Muscle layer of duodenum (tissue), 2 donors: ENCODE data around the gene HSFX3.
"Not testable (repeated sequence)": the region's sequence is repeated elsewhere in the genome, so short reads cannot be mapped to it uniquely, and the experiment has no call there.

Experiments
- H3K27ac ChIP-seq: one replicate; pipeline ENCODE4 v1.7.0; 2013; ENCODE audit warnings: mild to moderate bottlenecking, low read length
- H3K27me3 ChIP-seq: one replicate; pipeline ENCODE4 v1.7.0; 2013; ENCODE audit warnings: low read depth, mild to moderate bottlenecking, control low read depth, low read length
- H3K36me3 ChIP-seq, 2 donors: one replicate each; pipeline ENCODE4 v1.7.0; 2013; ENCODE audit warnings: low read length in 2 of 2, control low read depth in 1 of 2, mild to moderate bottlenecking in 1 of 2; ENCODE audit not compliant: insufficient read depth in 2 of 2, control insufficient read depth in 1 of 2
- H3K4me1 ChIP-seq, 2 donors: one replicate each; pipeline ENCODE4 v1.7.0; 2013; ENCODE audit warnings: low read length in 2 of 2, mild to moderate bottlenecking in 2 of 2, control low read depth in 1 of 2, moderate library complexity in 1 of 2; ENCODE audit not compliant: insufficient read depth in 2 of 2, control insufficient read depth in 1 of 2
- H3K4me3 ChIP-seq, 2 donors: one replicate each; pipeline ENCODE4 v1.7.0; 2013; ENCODE audit warnings: low read length in 2 of 2, low read depth in 1 of 2, mild to moderate bottlenecking in 1 of 2
- H3K9me3 ChIP-seq, 2 donors: one replicate each; pipeline ENCODE4 v1.7.0; 2013; ENCODE audit warnings: low read length in 2 of 2, control low read depth in 1 of 2, mild to moderate bottlenecking in 1 of 2; ENCODE audit not compliant: control insufficient read depth in 1 of 2
- donor health status: healthy.

Gene HSFX3

DNA sequence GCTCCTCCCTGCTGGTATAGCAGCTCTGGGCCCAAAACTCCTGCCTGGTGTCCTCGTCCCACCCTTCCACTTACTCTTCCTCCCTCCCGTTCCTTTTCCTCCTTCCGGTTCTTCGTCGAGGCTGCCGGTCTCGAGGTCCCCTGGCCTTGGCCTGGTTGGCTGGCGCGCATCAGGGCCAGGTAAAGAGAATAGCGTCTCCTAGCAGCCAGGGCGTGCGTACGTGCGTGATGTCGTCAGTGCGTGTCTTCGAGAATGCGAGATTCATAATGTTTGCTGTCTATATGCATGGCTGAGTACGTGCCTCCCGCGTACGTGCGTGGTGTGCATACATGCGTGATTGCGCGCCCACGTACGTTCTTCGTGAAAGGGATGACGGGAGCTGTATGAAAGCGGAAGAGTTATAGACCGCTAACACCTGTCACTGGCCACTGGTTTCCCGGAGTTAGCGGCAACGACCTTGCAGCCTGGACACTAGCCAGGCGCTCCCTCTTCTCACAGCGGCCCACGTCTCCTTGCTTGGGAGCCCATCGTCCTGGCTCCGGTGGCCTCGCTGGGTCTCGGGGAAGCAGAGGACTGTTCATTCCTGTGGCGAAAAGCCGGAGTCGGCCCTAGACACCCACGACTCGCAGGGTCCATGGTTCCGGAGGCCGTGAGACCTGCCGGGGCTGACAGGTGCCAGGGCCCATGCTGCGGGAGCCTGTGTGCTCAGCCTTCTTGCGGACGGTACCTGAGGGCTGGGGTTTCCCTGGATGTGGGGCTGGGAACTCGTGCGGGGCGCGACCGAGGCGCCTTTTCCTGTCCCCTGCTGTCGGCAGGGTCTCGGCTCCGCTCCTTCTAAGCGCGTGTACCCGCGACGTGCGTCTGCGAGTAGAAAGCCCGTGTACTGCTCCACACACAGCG is 8.9 kb downstream of the HSFX3 start, which contains the start of gene EOLA1:
EOLA1 (plus strand) TSS at position 392 of the 900 bp plus-strand sequence. CDS start 4,619 bp downstream, outside the sequence.
- Histone ChIP-seq H3K36me3 (no peaks in the 10 kb centered on the region), H3K4me3 (peak within 1 kb of the TSS; percentile 56 to 73), H3K27me3 (no peaks in the 10 kb centered on the region), H3K9me3 (no peaks in the 10 kb centered on the region), H3K27ac (peak within 1 kb of the TSS; percentile 92), H3K4me1 (peaks cover 0 to 5% of the 10 kb centered on the region in 2 donors)

DNA sequence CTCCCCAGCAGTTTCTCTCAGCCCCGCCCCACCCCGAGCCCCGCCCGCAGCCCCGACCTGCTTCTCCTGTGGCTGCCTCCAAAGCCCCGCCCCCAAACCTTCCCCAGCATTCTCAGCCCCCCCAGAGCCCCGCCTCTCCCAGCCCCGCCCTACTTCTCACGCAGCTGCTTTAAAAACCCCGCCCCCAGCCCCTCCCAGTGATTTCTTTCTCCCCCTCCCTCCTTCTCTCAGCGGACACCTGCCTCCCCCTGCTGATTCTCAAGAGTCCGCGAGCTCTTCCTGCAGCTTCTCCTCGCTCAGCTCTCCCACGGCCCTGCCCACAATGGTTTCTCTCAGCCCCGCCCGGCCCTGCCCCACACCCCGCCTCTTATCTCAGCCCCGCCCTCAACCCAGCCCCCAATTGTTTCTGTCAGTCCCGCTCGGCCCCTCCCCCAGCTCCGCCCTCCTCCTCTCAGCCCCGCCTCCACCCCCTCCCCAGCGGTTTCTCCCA is 9.5 kb downstream of the HSFX3 start:
- Histone ChIP-seq H3K27me3 (no peaks in the 10 kb centered on the region), H3K4me1 (peaks cover 0 to 5% of the 10 kb centered on the region in 2 donors), H3K27ac (peak overlapping the region; percentile 92), H3K36me3 (no peaks in the 10 kb centered on the region), H3K4me3 (peak overlapping the region; percentile 56 to 73), H3K9me3 (no peaks in the 10 kb centered on the region)

DNA sequence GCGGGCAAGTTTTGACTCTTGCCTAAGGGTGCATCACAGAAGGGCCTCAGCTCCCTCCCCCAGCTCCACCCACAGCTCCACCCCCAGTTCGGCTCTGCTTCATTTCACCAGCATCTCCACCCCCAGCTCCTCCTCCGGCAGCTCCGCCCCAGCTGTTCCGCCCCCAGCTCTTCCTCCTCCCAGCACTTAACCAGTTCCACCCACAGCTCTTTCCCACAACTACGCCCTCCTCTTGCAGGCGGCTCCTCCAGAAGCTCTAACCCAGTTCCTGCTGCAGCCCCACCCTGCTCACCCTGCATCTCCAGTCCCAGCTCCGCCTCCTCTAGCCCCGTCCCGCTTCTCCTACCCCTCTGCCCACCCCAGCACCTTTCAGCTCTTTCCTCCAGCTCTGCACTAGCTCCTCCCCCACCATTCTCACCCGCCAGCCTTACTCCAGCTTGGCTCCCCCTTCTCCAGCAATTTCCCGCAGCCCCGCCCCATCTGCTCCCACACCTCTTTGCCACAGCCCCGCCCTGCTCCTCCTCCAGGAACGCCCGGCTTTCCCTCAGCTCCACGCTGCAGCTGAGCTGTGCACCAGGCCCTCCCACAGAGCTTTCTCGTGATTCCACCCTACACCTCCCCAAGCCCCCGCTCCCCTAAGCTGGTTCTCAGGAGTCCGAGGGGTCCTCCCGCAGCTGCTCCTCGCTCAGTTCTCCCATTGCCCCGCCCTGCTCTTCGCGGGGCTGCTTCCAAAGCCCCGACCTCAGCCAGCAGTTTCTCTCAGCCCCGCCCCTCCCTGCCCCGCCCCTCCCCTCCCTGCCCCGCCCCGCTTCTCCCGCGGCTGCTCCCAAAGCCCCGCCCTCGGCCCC is 10.2 kb downstream of the HSFX3 start:
- no peaks in the 10 kb centered on the region for H3K9me3 ChIP-seq
- H3K4me1 ChIP-seq: peaks cover 0 to 5% of the 10 kb centered on the region in 2 donors
- H3K4me3 ChIP-seq: peak overlapping the region in 1 of 2 donors; percentile 51
- H3K27me3 ChIP-seq: no peaks in the 10 kb centered on the region
- H3K27ac ChIP-seq: no peak overlapping the region
- no peaks in the 10 kb centered on the region for H3K36me3 ChIP-seq

DNA sequence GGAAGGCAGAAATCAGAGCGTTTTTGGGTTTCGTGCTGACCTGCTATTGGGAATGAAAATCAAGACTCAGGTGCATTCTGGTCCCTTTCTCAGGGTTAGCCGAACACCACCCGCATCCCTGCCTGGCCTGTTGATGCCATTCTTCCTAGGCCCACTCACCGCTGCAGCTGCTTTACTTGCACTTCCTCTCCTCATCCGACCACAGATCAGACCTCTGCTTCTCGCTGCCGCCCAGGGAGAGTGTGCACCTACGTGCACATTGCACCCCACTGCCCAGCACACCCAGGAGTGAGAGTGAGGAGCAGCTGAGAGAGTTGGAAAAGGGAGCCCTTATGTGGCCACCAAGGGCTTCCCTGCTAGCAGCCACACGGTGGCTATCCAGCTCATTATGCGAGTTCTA is 12.2 kb downstream of the HSFX3 start:
- not testable (repeated sequence) for H3K36me3 ChIP-seq, H3K4me1 ChIP-seq, H3K9me3 ChIP-seq, H3K27ac ChIP-seq, H3K4me3 ChIP-seq, H3K27me3 ChIP-seq

DNA sequence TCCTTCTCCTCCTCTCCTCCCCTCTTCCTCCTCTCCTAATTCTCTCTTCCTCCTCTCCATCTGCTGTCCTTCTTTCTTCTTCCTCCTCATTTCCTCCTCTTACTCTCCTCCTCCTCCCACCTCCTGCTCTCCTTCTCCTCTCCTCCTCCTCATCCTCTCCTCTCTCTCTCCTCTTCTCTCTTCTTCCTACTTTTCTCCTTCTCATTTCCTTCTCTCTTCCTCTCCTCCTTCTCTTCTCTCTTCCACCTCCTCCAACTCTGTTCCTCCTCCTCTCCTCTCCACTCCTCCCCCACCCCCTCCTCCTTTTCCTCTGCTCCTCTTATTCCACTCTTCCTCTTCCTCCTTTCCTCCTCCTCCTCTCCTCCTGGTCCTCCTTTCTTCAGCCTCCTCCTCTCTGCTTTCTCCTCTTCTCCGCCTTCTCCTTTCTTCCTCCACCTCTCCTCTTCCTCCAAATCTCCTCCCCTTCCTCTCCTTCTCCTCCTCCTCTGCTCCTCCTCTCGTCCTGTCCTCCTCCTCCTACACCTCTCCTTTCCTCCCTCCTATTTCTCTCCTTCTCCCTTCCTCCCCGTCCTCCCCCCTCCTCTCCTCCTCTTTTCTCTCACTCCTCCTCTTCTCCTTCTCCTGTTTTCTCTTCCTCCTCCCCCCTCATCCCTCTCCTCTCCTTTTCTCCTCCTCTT is 14.7 kb downstream of the HSFX3 start:
- H3K27ac ChIP-seq, H3K4me1 ChIP-seq, H3K4me3 ChIP-seq, H3K36me3 ChIP-seq, H3K27me3 ChIP-seq, H3K9me3 ChIP-seq: not testable (repeated sequence)

DNA sequence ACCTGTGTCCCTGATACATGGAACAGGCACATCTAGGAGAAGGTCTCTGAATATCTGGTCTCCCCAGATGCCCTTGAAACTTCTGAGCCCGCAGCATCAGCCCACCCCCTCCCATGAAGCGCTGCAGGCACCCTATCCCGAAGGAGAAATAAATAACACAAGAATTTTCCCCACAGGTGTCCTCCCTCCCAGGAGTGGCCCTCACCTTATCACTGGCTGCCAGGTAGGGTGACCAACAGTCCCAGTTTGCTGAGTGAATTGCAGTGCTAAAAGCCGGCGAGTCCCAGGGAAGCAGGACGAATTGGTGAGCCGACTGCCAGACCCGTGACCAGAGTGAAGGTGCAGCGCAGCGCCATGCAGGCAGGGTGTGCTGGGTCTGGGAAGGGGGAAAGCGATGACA is 15.7 kb downstream of the HSFX3 start:
- not testable (repeated sequence) for H3K9me3 ChIP-seq, H3K27ac ChIP-seq, H3K36me3 ChIP-seq, H3K4me1 ChIP-seq, H3K4me3 ChIP-seq, H3K27me3 ChIP-seq

DNA sequence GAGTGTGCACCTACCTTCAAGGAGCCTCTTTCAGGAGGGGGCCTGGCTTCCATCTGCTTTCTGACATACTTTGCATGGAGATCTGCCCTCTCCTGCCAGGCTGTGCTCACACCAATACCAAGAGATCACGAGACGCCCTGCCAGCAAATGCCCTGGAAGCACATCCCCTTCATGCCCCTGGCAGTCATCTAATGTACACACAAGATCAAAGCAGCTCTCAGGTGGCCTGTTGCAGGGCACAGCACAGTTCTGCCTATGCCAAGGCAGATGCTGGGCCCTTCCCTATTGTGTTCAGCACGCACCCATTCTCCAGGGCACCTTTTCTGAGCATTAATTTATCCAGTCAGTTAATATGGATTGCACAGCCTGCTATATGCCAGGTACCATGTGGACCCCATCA is 16.9 kb downstream of the HSFX3 start:
- not testable (repeated sequence) for H3K27ac ChIP-seq, H3K9me3 ChIP-seq, H3K4me1 ChIP-seq, H3K4me3 ChIP-seq, H3K27me3 ChIP-seq, H3K36me3 ChIP-seq

DNA sequence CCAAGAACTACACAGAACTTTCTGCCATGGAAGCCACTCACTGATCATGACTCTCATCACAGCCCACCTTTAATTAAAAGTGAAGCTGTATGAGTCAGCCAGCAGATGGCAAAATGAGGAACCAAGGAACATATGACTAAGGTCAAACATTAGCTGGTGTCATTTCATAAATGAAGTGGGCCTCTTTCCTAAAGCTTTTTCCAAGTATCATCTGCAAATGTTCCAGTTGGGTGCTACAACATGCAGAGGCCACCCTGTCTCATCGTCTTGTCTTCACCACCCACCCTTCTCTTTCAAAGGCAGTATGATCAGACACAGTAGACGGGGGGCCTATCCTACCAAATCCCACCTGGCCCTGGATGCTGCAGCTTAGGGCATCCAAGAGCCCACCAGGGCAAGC is 18.1 kb downstream of the HSFX3 start:
- H3K36me3 ChIP-seq: peaks cover 0 to 4% of the 10 kb centered on the region in 2 donors
- no peaks in the 10 kb centered on the region for H3K27me3 ChIP-seq
- H3K9me3 ChIP-seq: no peaks in the 10 kb centered on the region
- H3K4me3 ChIP-seq: no peak overlapping the region
- no peak overlapping the region for H3K27ac ChIP-seq
- no peaks in the 10 kb centered on the region for H3K4me1 ChIP-seq

DNA sequence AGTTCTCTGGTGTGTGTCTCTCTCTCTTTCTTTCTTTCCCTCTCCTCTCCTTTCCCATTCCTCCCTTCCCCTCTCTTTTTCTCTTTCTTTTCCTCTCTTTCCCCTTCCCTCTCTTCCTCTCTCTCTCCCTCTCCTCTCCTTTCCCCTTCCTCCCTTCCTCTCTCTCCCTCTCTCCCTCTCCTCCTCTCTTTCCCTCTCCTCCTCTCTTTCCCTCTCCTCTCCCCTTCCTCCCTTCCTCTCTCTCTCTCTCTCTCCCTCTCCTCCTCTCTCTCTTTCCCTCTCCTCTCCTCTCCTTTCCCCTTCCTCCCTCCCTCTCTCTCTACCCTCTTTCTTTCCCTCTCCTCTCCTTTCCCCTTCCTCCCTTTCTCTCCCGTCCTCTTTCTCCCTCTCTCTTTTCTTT is 21.3 kb downstream of the HSFX3 start:
- peaks cover 0 to 4% of the 10 kb centered on the region in 2 donors for H3K36me3 ChIP-seq
- H3K27me3 ChIP-seq: no peaks in the 10 kb centered on the region
- H3K4me3 ChIP-seq: no peak overlapping the region
- H3K4me1 ChIP-seq: no peaks in the 10 kb centered on the region
- H3K27ac ChIP-seq: no peak overlapping the region
- no peaks in the 10 kb centered on the region for H3K9me3 ChIP-seq

DNA sequence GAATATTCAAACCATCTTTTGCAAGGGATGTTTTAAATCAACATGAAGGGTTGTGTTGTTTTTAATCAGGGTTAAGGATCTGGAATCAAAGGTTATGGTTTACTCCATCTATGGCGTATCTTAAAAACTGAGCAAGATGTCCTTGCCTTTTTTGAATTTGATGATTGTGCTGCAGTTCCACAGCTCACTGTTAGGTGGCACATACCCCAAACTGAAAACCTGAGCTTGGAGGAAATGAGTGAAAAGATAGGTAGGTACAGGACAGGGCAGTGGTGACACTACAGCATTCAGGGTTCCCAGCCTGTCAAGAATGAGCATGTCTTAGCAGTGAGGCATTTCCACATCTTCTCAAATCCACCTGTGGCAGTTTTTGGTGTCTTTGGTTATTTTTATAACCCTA is 22.0 kb downstream of the HSFX3 start:
- no peak overlapping the region for H3K4me3 ChIP-seq
- peaks cover 0 to 4% of the 10 kb centered on the region in 2 donors for H3K36me3 ChIP-seq
- H3K27me3 ChIP-seq: no peaks in the 10 kb centered on the region
- H3K4me1 ChIP-seq: no peaks in the 10 kb centered on the region
- no peak overlapping the region for H3K27ac ChIP-seq
- no peaks in the 10 kb centered on the region for H3K9me3 ChIP-seq
